ENCODE data around the gene DPH6.
"Not testable (repeated sequence)": the region's sequence is repeated elsewhere in the genome, so short reads cannot be mapped to it uniquely, and the experiment has no call there.

Gene DPH6

DNA sequence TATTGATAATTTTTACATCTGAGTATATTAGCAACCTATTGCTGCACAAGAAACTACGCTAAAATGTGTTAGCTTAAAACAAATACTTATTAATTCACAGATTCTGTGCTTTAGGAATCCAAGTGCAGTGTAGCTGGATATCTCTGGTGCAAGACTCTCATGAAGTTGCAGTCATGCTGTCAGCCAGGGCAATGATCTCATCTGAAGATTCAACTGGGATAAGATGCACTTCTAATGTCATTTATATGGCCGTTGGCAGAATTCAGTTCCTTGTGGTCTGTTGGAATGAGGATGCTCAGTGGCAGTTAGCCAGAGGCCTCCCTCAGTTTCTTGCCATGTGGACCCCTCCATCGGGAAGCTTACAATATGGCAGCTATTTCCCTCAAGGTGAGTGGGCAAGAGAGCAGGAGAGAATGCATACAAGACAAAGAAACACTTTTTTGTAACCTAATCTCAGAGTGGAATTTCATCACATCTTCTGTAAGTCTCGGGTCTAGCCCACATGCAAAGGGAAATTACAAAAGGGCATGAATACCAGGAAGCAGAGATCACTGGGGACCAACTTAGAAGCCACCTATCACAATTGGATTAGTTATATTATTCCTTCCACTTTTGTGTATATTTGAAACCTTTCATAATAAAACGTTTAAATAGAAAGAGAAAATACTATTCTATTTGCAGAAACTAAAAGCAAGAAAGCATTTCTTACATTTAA is 61.6 kb downstream of the DPH6 start:
- no peak for DNase-seq

DNA sequence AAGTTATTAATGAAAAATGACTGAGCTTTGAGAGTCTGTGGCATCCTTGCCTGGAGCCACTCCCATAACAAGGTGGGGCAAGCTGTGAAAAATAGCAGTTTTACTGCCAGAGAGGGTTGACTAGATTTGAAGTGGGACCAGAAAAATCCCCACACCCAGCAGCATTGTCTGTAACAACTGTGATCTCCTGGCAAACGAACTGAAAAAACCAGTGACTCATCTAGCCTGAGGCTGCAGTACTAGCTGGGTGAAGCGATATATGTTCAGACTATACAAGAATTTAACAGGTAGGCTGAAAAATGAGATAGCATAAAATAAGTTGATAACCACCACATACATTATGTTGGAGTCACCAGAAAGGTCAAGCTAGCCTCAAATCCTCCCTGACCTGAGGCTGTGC is 64.0 kb downstream of the DPH6 start:
- DNase-seq, result no peak

DNA sequence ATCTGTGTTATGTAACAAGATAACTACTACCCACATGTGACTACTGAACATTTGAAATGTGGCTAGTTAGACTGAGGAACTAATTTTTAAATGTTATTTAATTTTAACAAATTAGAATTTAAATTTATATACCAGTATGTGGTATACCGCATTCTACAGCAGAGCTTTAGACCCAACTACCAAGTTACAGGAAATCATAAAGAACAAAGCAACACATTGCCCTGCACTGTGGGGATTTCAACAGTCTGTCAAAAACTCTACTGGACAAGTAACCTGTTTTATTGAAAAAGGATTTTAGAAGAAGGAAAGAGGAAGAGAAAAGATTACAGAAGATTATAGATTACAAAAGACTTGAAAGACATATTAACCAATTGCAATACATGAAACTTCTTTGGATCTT is 64.9 kb downstream of the DPH6 start:
- DNase-seq, result no peak

DNA sequence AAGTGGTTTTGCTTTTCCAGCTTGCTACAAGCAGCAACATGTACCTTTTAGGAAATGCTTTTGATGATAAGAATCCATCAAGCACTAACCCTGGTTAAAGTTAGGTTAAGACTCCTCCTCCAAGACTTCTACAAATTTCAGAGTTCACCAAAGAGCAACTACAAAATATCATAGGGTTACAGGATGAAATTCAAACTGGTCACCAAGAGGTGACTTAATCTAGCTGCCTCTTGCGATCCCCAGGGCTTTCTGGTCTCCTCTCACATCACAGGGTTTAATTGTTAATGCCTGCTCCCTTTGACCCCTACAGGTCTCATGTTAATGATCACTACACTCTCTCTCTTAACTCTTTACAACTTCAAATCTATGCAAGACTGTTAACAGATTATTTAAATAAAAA is 66.5 kb downstream of the DPH6 start:
- no peak for DNase-seq

DNA sequence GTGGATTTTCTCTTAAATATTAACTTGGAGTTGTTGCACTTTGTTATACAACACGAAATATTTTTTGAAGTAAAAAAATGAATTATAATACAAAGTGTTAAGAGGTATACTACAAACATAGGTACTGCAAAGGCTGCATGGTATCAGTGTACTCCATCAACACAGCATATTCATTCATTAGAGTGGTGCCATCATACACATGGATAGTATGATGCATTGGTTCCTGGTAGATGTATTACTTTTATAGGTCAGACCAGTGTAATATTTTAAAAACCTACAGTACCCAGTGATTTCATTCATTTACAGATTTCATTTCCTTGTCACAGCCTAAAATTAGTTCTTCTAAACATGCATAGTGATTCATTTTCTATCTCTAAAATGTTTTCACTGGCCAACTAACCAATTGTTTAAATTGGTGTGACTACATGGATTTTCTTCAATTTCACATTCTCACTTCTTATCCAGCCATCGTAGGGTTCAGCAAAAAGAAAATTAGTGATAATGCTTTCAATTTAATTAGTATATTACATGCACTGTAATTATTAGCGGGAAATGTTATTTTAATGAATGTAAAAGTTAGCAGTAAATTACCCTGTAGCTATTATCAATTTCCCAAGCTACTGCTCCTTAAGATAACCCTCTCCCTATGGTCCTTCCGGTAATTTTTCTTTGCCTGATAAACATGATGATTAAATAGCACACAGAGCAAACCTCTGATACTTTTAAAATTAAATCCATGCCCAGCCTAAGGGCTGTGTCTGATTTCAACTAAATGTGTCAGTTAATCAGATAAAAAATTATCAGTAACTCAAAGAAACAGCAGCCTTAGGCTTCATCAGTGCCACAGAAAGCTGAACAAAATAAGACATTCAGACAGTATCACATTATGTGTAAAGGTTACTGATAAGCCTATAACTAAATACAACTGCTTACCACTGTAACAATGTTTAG is 68.4 kb downstream of the DPH6 start:
- DNase-seq, result no peak

DNA sequence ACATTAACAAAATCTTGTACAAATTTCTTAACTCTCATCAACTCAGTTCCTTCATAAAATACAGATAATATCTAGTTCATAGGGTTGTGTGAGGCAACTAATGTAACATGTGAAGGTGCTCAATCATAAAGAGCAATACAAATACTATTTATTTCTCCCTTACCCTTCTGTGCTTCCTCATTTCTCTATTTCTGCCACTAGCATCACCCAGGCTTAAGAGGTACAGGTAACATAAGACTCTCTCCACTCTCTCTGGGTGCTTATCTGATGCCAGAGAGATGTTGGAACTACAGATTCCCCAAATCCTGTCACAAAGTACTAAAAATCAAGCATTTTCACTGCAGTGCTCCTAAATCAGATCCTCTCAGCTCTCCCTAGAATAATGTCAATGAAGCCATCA is 74.9 kb downstream of the DPH6 start:
- no peak for DNase-seq

DNA sequence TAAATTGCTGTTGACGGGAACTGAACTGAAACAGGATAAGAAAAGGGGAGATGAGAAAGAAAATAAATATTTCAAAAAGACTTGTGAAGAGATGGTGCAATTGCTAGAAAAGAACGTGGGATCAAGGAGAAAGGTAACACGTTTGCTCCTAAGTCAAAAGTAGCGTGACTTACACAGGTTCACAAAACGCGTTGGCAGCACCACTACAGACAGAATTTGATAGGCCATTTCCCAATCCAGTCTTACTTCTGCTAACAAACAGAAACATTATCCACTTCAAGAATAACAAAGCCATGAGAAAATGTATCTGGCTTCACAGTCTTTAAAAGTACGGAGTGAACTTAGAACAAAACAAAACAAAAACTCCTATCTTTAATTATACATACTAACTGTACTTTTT is 75.5 kb downstream of the DPH6 start:
- no peak for DNase-seq

DNA sequence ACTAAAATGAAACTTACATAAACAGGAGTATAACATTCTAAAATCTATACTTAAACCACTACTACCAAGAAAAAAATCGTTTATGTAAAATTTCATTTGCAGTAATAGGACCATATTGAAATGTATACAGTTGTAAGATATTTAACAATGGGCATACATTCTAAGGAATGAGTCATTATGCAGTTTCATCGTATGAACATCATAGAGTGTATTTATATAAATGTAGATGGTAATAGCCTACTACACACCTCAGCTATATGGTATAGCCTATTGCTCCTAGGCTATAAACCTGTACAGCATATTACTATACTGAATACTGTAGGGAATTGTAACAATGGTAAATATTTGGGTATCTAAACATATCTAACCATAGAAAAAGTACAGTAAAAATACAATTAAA is 79.5 kb downstream of the DPH6 start:
- DNase-seq, result no peak

DNA sequence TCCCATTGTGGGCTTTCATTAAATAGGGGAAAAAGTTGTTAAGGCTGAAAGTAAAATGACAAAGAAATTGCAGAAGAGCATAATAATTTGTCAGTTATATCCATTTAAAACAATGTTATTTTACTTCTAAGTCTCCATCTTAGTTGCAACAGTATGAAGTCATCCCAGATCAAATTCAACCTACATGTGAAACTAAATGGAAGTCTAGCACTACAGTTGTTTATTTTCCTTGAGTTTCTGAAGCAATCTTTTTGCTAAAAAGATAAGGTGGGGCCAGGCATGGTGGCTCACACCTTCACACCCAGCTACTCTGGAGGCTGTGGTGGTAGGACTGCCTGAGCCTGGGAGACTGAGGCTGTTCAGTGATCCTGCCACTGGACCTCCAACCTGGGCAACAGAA is 80.2 kb downstream of the DPH6 start:
- no peak for DNase-seq

DNA sequence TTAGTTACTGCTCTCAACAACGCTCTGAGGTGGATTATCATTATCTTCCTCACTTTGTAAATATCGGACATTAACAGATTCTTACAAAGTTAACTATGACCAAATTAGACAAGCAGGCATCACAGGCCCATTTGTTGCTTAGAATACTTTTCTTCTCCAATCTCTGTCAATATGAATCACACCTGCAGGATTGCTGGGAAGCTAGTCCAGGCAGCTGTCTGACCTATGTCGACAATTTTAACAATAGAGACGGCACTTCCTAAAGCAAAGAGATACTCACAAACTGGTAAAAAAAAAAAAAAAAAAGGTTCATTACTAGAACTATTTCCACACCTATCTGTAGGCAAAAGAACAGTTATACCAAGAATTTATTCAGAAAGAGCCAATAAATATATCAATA is 85.3 kb downstream of the DPH6 start:
- no peak for DNase-seq

DNA sequence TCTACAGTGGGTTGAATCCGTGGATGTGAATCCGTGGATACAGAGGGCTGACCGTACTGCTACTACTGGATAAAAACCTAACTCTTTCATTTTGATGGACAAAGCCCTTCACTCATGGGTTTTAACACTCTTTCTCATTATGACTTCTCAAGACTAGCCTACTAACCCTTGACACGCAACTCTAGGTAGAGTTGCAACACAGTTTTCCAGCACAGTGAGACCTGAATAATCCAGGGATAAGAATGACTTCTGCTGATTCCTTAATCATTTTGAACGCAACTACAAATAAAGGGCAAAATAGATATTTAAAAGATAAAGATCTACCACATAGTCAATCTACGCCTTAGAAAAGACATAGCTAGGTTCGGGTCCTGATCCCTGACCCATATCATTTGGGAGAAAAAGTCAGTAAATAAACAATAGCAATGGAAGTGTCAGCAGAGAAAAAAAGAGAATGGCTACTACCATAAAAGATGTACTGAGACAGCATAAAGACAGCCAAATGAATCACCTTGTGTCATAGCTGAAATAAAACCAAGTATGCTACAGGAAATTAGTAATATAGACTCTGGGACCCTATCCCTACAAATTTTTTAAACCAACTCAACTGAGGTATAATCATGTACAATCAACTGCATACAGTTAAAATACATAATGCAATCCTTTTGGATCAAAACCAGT is 87.6 kb downstream of the DPH6 start:
- no peak for DNase-seq

DNA sequence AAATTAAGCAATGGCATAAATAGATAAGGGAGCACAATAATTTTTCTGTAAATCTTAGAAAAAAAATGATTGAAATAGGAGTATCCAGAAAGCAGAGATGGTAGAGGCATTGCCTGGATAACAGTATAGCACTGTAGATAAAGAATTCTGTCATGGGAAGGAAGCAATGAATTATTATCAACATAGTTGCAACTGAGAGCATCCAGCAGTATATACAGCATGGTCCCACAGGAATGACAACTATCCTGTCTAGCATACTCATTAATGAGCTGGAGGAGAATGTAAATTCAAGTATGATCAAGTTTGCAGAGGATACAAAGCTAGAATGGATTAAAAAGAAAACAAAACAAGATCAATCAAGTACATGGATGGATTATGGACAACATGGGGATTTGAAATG is 90.8 kb downstream of the DPH6 start:
- DNase-seq, result no peak

DNA sequence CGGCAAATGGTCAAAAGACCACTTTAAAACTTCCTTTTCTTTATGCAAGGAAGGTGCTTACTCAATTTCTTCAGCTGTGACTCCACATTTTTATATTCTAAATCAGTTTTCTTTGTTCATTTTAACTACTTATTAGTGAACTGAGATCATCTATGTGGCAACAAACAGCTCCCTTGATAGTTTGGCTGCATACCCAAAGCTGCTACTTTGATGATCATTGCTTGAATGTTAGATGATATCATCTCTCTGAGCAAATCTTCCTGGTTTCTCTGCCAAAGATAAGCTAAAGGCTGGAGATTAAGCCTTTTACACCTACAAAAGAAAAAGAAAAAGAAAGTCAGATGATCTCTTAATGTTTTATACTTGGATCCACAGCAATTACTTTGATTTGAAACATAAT is 95.5 kb downstream of the DPH6 start:
- DNase-seq, result no peak

DNA sequence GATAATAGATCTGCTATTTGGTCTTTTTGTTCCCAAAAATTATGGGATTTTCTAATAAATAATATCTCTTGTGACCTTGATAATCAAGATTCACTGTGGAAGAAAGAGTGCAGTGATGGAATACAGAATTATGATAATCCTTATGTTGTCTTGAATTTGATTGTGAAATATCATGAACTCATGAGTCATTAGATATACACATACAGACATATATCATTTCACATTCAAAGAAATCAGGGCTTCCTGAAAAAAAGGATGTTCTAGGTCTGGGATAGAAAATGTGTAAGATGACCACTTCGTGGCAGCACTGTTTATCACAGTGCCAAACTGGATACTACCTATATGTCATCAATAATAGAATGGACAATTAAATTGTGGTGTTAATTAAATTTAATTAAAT is 97.7 kb downstream of the DPH6 start:
- DNase-seq, result no peak

DNA sequence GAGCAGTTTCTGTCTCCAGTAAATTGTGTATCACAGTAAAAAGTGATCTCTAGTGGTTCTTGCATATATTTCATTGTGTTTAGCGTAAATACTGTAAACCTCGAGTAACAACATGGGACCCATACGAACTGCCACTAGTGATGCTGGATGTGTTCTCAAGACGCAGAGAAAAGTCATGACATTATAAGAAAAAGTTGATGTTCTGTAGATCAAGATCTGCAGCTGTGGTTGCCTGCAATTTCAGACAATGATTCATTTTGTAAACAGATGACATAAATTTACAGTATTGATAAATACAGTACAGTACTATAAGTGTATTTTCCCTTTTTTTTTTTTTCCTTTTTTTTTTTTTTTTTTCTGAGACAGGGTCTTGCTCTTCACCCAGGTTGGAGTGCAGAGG is 100.1 kb downstream of the DPH6 start:
- DNase-seq, result no peak

DNA sequence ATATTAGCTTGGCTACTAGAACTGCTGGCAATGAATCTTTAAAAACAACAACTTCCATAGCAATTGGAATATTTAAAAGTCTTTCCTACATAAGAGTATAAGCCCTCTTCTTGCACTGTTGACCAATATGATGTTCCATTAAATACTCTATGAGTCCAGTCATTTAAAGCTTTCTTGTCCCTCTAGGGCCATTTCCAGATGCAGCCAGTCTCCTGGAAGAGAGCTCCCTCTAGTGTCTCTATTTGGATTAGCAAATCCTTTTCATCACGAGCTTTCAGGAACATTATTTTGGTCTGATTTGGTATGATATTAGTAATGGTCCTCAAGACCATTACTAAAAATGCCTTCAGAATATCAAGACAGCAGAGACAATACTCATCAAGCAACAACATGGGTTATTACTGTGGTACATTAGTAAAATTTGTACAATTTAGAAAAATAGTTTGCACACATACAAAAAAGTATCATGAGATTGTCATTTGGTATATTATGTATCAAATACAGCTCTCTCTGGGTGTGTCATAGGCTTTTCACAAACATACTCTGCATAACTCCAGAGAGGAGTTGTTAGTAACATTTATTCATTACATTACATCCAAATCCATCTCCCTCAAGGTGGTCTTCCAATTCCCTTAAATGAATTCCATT is 101.3 kb downstream of the DPH6 start:
- DNase-seq, result peak; percentile 0

DNA sequence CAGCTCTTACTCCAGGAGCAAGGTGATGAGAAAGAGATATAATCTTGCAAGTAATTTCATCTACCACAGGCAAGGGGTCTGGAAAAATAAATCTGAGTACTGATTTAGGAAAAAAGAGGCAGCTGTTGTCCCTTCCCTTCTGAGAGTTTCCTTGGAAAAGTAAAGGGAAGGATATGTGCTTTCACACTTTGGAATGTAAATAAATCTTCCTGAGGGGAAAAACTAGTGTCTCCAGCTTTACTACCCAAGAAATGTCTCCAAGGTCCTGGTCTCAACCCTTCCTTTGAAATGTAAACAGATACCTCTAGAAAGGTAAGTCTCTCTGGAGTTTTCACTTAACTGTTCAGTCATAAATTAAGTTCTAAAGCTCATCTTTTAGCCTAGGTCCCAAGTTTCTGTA is 102.6 kb downstream of the DPH6 start:
- DNase-seq, result no peak

DNA sequence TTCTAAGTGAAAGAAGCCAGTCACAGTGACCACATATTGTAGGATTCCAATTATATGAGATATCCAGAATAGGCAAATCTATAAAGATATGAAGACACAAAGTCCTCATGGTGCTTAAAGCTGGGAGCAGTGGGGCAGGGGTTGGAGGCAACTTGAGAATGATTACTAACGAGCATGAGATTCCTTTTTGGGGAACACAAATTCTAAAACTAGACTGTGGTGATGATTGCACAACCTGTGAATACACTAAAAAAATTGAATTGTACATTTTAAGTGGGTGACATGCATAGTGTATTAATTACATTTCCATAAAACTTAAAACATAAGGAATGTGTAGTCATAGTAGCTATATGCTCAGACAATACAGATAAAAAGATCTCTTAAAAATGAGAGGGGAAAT is 103.2 kb downstream of the DPH6 start:
- no peak for DNase-seq

DNA sequence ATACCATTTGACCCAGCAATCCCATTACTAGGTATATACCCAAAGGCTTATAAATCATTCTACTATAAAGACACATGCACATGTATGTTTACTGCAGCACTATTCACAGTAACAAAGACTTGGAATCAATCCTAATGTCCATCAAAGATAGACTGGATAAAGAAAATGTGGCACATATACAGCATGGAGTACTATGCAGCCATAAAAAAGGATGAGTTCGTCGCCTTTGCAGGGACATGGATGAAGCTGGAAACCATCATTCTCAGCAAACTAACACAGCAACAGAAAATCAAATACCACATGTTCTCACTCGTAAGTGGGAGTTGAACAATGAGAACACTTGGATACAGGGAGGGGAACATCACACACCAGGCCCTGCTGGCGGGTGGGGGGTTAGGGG is 104.7 kb downstream of the DPH6 start:
- not testable (repeated sequence) for DNase-seq

DNA sequence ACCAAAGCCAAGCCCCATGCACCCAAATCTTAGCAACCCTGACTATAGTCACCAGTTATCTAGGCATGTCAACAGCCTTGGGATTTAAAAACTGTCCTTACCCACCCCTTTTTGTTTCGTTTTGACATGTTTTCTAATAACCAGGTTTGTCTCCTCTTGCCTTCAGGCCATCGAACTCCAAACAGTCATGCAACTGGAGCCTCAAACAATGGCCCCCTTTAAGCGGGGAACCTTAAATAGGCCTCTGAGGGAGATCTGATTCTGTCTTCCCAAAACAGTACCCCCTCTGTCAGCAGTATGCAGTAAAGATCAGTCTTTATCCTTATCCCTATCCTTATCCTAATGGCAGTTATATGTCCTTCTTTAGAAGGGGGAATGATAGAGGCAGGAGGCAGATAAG is 105.7 kb downstream of the DPH6 start:
- DNase-seq, result no peak

DNA sequence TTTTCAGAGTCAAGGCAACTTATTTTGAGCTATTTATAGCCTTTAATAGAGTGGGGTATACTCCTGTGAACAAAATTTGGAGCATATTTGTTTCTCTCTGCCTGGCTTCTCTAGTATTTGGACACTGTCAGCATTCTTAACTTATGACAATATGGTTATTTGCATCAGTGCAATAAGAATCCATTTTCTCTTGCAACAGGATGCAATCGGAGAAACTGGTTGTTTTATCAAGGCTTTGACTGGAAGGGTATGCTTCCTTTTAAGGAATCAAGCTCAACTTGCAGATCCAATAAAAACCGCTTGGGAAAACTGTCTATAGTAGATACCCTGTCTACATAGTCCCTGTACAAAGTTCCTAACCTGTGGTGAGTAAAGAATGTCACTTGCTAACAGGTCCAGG is 106.7 kb downstream of the DPH6 start:
- DNase-seq, result no peak

DNA sequence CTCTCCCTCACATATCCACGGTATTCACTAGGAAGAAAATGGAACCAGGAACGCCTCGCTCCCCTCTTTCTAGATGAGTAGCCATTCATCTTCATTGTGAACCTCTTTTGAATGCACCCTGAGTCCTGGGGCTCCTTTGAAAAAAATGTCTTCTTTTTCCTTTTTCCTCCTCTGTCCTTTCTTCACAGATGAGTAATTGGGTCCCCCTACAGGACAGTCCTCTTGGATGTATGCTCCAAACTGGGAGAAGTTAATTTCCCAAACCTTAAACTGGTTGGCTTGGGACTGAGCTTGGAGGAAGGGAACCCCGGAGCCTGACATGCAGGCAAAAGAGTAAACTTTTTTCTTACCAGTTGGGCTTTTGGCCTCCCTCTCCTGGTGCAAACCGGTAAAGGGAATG is 108.8 kb downstream of the DPH6 start:
- no peak for DNase-seq

DNA sequence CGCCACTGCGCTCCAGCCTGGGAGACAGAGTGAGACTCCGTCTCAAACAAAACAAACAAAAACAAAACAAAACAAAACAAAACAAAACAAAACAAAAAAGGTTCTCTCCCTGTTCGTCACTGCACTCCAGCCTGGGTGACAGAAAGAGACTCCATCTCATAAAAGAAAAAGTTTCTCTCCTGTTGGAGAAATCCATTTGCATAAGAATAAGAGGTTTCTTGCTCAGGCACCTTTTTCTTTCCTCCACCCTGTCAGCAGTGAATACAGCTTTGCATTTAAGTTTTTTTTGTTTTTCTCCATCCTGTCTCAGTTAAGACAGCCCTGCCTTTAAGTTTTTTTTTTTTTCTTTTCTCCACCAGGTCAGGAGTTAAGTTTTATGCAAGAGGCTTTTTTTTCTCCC is 109.5 kb downstream of the DPH6 start:
- no peak for DNase-seq

Measured in NCI-H510A treated with DMSO at 0.1 percent for 48 hours (cell line).